T-helper 9 cell (primary cell): ENCODE measurements around the gene SEC16B.

ENCODE experiments used
- DNase-seq: peaks from one replicate; pipeline ENCODE4 v3.0.0-alpha.2; 2020

SEC16B gene

GRCh38 chr1:177905686-177906085, 64.2 kb downstream of the SEC16B start:
- no peak for DNase-seq

- DNase-seq, result no peak
These were observed 67.6 kb downstream of the SEC16B start for GRCh38 chr1:177902266-177902665.

- DNase-seq, result no peak
These were observed 71.7 kb downstream of the SEC16B start for GRCh38 chr1:177897998-177898654.

- no peak for DNase-seq
These were observed 72.4 kb downstream of the SEC16B start for GRCh38 chr1:177897281-177897997.
